ENCODE results near the gene NUP160. TPM values are rescaled to one million over a fixed set of nuclear protein-coding genes. Genes with fewer than 3 reads are reported as not detected.
"Not testable (repeated sequence)": the region's sequence is repeated elsewhere in the genome, so short reads cannot be mapped to it uniquely, and the experiment has no call there.

The NUP160 gene
- total RNA-seq, 1 donor from 2014 or later: 63.5 TPM

DNA sequence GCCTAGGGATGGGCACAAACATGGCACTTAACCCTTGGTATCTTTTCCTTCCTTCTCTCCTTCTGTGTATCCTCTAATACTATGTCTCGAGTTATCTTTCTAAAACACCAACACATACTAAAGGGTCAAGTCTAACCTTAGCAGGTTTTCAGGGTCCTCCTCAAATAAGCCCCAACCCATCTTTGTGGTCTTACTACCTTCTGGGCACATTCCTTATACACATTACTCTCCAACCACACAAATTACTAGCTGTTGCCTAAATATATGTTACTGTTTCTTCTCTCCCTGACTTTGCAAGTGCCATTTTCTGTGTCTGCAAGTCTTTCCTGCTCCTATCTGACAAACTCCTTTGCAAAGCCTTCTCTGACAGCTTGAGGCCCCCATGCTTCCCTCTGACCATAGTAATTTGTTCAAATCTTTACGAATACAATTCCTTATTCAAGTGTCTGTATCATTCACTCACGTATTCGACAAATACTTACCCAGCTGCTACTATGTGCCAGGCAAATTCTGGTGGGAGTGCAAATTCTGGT, 15.8 kb upstream of the NUP160 start:
- no peak for DNase-seq

DNA sequence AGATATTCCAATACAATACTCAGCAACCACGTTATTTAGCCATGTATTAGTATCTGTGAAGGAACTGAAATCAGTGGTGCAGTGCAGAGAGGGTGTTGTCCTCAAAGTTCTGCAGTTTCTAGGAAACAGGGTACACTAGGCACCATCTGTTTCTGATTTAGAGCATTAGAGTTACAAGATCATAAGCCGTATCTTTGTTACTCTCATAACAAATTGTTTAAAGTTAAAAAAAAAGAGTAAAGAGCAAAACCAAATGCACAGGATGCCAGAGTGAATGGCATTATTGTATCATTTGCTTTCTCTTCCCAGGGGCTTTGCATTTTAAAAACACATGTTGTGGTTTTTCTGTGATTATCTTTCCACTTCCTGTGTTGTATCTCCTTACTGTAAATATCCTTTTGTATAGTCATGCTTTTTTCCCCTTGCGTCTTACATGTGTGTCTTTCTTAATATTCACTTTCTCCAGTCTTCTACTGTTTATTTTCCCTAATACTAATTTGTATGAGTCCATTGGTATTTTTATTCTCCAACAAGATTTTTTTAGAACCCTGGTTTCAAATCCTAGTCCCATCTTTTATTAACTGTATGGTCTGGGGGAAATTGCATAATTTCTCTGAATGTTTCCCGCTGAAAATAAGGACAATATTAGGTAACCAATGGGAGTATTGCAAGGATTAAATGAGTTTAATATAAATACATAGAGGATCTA, 15.2 kb upstream of the NUP160 start:
- DNase-seq: no peak

DNA sequence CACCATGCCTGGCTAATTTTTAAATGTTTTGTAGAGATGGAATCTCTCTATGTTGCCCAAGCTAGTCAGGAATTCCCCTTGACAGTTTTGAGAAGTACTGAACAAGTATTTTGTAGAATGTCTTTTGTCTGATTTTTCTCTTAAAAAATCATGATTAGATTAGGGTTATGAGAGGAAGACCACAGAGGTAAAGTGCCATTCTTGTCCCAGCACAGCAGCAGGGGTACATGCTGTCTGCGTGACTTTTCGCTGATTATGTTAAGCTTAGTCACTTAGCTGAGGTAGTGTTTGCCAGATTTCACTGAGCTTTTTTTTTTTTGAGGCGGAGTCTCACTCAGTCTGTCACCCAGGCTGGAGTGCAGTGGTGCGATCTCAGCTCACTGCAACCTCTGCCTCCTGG, 13.6 kb upstream of the NUP160 start:
- DNase-seq: no peak

DNA sequence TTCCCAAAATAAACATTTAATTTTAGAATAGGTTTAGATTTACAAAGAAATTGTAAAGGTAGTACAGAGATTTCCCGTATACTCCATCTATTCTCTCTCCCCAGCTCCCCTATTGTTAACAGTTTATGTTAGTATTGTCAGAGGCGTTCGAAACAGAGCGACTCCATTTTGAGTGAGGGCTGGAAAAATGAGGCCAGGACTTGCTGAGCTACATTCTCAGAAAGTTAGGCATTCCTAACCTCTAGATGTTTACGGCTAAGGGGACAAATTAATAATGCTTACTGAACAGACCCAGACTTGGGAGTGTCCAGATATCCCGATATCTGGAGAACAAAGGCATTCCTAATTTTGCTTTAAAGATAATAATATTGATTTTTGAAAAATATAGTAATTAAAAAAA, 12.4 kb upstream of the NUP160 start:
- no peak for DNase-seq

DNA sequence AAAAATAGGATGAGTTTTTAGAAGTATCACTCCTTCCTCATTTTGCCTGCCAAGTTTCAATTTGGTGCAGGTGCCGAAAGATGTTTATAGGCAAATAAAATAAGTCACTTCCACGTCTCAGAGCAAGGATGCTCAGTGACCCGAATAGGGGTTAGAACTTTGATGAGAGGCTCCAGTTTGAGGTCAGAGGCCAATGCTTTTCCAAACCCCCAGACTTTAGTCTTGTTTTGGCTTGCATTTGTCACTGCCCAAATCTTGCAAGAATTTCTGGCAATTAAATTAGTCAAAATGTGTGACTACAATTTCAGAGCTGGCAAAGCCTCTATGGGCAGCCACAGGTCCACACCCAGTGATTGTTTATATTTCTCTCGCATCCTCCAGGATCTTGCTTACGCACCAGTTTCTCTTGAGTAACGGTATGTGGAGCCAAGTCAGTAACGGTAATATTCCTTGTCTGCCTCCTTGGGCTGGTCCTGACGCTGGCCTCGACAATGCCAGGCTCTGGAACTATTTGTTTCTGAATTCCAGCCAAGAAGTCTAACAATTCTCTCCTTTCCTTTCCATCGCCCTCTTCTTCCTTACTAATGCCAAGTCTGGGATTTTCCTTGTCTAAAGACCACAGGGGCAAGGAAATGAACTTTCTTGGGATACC, 9.9 kb upstream of the NUP160 start:
- DNase-seq: no peak

DNA sequence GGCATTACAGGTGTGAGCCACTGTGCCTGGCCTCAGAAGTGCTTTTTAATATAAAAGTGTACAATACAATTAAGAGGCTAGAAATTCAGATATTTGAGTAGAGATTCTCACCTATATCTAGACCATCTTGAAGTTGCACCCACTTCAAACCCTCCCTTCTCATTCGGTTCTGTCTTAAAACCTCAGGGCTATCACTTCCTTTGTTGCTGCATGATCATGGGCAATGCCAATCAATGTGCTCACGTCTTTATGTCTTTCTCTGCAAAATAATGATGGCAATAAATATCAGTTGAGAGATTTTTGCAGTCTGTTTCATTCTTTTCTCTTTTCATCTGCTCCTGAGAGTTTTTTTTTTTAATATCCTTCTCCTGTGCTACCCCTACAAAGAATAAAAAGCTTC, 9.3 kb upstream of the NUP160 start:
- no peak for DNase-seq

DNA sequence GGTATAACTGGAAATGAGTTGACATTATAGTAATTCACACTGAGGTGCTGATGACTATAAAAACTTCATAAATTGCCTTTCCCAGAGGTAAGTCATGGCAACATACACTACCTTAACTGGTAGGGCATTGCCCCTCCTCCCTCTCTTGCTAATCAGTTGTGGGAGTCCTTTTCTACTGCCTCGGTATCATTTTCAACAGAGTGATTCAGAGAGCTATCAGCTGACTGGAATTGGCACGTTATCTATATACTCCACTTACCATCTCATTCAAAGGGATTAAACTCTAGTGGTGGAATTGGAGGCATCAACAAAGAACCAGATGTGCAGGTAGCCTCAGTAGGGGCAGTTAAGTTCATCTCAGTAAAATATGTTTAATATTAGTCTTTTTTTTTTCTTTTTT, 8.0 kb upstream of the NUP160 start:
- no peak for DNase-seq

DNA sequence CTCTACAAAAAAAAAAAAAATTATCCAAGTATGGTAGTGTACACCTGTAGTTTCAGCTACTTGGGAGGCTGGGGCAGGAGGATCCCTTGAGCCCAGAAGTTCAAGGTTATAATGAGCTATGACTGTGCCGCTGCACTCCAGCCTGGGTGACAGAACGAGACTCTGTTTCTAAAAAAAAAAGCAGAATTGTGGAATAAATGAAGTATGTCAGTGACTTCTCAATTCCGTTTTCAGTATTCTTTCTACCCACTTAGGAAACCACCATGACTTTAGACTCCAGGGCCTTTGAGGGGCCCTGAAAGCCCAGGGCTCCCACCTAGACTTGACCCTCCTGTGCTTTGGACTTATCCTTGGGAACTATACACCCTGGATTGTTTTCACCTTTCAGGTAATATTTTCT, 6.5 kb upstream of the NUP160 start:
- no peak for DNase-seq

DNA sequence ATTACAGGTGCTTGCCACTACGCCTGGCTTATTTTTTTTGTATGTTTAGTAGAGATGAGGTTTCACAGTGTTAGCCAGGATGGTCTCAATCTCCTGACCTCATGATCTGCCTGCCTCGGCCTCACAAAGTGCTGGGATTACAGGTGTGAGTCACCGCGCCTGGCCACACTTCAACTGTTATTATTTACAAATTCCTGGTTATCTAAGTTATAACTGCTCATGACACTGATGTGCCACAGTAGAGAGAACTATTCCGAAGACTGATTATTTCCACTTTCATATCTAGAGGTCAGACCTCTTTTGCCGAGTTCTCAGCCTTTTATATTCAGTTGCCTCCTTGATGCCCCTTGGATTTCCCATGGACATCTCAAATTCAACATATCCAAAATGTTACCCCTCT, 3.9 kb upstream of the NUP160 start:
- DNase-seq: no peak

DNA sequence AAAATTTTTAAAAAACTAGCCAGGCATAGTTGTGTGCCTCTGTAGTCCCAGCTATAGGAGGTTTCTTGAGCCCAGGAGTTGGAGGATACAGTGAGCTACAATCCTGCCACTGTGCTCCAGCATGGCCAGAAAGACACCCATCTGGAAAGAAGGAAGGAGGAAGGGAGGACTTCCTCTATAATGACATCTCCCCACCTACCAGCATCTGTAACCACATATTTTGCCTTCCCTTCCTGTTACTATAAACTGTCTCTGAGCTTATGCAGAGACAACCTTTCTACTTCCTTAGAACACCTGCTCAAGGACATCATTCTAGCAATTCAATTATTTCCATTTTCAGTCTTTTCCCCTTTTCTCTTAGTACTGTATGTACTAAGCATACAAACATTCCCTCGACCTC, 2.2 kb upstream of the NUP160 start:
- DNase-seq: no peak

DNA sequence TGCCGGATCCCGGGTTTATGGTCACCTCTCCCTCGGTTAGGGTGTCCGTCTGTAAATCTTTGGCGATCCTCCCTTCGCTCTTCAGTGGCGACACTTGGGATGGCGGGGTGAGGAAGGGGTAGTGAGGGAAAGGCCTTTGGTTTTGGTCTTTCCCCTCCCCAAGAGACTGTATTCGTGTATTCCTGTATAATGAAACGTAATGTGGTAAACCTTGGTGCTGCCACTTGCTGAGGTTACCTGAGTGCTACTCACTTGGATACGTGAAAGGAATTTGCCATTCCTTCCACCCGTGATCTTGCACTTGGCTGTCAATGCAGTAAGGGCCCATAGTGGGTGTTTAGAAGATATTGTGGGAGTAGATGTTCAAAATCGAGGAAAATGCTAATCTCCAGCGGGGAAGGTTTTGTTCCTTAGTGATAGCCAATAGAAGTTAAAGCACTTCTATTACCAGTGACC, 578 bp upstream of the NUP160 start:
- no peak for DNase-seq

DNA sequence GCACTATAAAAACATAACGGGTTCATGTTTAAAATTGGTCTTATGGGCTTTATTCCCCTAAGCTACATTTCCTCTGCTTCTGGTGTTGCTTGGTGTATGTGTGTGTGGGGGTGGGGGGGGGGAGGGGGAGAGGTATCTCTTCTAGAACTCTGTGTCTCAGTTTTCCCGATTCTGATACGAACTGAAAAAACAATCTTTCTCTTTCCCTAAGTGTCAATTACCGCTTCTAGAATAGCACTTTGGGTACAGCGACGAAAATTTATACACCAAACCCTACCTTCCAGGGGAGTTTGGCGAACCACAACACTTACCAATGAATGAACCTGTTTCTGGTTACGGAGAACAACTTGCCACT, 636 bp downstream of the NUP160 start:
- no peak for DNase-seq

DNA sequence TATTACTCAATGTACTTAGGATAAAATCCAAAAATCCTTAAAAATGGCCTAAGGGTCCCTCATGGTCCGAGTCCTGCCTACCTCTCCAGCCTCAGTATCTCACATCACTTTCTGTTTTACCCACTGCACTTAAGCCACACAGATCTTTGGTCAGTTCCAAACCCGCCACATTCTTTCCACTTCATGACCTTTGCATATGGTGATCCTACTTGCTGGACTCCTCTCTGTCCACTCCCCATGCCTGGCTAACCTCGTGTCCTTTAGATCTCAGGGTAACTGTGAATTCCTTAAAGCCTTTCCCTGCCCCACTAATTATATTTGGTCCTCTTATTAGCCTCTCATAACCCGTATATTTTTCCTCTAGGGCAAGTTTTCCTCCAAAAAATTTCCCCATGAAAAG, 1.2 kb downstream of the NUP160 start:
- no peak for DNase-seq

DNA sequence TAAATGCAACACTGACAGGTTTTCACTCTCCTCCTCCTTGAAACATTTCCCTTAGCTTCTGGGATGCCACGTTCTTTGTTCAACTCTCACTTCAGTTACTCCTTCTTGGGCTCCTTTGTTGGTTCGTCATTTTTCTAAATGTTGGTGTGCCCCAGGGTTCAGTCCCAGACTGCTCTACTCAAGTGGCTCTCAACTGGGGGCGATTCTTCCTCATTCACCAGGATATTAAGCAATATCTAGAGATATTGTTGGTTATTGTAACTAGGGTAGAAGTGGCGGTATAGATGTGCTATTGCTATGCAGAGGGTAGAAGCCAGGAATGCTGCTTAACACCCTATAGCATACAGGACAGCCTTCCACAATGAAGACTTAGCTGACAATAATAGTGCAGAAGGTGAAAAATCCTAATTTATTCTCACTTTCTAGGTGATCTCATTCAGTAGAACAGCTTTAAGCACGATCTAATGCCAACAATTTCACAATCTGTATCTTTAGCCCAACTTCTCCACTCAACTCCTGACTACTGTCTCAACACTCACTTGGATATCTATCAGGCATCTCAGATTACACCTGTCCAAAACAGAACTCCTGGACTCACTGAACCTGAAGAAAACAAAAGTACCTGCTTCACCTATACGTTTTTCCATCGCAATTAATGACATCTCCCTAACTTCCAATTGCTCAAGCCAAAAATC, 4.6 kb downstream of the NUP160 start:
- no peak for DNase-seq

DNA sequence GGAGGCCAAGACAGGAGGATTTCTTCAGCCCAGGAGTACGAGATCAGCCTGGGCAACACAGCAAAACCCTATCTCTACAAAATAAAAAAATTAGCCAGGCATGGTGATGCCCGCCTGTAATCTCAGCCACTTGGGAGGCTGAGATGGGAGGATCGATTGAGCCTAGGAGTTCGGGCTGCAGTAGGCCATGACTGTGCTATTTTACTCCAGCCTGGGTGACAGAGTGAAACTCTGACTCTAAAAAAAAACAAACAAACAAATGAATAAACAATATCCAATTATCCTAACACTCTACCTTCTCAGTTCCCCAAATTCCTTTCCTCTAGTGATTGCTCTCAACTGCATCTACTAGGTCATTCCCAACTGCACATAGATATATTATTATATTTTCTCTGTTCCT, 5.4 kb downstream of the NUP160 start:
- no peak for DNase-seq

DNA sequence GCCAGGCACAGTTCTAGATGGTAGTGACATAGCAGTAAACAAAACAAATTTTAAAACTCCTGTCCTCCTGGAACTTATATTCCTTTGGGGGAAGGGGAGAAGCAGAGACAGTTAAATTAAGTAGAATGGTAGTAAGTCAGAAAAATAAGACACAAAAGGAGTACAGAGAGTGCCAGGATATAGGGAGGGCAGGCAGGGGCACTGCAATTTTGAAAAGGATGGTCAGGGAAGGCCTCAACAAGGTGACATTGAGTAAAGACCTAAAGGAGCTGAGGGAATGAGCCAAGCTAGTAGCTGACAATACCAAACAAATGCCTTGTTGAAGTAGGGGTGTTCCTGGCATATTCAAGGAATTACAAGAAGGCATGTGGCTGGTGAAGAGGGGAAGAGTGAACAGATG, 10.2 kb downstream of the NUP160 start:
- no peak for DNase-seq

DNA sequence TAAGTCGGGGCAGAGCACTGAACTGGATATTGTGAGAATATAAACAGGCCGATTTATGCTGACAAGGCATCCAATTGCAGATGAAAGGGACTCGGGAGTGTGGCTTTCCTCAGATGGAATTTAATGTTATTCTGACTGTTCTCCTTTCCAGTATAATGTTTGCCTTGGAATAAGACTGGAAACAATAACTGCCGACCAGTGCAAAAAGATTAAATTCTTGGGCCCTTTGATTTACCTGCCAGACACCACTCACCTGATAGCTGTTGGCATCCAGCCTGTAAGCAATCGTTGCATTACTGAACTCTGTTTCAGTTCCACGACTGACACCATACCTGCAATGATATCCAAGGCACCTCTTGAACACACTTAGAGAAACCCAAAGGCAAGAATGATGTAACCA, 10.9 kb downstream of the NUP160 start:
- DNase-seq: no peak

DNA sequence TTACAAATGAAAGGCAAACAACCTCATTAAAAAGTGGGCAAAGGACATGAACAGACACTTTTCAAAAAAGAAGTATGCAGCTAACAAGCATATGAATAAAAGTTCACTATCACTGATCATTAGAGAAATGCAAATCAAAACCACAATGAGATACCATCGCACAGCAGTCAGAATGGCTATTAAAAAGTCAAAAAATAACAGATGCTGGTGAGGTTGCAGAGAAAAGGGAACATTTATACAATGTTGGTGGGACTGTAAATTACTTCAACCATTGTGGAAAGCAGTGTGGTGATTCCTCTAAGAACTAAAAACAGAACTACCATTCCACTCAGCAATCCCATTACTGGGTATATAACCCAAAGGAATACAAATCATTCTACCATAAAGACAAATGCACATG, 18.1 kb downstream of the NUP160 start:
- not testable (repeated sequence) for DNase-seq

DNA sequence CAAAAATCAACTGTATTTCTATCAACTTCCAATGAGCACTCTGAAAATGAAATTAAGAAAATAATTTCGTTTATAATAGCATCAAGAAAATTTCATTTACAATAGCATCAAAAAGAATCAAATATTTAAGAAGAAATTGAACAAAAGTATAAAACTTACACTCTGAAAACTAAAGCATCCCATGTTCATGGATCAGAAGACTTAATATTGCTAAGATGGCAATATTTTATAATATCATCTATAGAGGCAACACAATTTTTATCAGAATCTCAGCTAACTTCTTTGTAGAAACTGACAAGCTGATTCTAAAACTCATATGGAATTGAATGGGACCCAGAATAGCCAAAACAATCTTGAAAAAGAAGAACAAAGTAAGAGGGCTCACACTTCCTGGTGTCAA, 19.9 kb downstream of the NUP160 start:
- no peak for DNase-seq

DNA sequence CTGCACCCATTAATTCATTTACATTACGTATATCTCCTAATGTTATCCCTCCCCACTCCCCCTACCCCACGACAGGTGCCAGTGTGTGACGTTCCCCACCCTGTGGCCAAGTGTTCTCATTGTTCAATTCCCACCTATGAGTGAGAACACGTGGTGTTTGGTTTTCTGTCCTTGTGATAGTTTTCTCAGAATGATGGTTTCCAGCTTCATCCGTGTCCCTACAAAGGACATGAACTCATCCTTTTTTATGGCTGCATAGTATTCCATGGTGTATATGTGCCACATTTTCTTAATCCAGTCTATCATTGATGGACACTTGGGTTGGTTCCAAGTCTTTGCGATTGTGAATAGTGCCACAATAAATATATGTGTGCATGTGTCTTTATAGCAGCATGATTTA, 25.5 kb downstream of the NUP160 start:
- DNase-seq: not testable (repeated sequence)

DNA sequence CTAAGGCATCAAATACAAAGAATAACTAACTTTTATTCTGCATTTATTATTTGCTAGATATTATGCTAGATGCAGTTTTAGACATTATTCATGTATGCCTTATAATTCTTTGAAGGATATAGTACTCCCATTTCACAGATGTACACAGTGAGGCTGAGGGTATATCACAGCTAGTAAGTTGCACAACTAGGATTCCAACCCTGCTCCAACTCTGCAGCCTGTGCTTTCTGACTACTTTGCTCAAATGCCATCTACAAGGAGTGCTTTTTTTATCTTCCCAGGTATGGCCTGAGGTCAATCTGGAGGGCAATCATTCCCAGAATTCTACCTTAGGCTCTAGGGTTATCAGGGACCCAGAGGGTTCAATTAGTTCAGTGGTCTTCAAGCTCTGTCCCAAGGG, 28.4 kb downstream of the NUP160 start:
- no peak for DNase-seq

DNA sequence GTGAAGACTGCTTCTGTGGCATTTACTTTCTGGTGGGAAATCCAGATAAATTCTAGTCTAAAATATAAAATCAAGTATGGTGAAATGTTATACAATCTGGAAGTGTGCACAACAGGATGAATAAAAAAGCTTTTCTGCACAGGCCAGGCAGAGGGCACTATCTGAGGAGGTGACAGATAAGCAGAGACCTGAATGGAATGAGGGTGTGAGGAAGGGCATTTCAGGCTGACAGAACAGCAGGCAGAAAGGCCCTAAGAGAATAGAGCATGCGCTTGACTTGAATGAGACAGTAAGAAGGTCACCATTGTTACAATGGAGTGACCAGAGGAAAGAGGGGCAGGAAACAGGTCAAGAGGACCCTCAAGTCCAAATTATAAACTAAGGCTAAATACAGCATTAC, 47.4 kb downstream of the NUP160 start:
- DNase-seq: no peak

DNA sequence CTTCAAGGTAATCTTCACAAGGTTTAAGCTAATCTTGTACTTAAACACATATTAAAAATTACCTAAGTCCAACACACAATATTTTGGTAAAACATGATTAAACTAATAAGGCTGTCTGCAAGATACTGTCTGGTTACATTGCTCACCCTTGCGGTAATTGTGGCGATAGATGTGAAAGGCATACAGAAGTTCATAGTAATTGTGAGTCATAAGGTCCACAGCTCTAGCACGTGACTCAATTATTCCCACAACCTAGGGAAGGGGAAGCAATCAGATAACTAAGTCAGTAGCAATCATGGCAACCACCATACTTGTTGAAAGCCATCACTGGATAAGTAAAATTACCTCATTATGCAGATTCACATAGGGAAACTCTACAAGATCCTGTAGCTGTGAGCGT, 50.5 kb downstream of the NUP160 start:
- no peak for DNase-seq
